ENCODE measurements around the gene UNKL. TPM values are rescaled to one million over a fixed set of nuclear protein-coding genes. Genes with fewer than 3 reads are reported as not detected.

Gene UNKL
- total and polyA plus RNA-seq, 2 donors (not counting 1 experiment from before 2014, with no cell fraction given): 53.9 to 178 TPM

DNA sequence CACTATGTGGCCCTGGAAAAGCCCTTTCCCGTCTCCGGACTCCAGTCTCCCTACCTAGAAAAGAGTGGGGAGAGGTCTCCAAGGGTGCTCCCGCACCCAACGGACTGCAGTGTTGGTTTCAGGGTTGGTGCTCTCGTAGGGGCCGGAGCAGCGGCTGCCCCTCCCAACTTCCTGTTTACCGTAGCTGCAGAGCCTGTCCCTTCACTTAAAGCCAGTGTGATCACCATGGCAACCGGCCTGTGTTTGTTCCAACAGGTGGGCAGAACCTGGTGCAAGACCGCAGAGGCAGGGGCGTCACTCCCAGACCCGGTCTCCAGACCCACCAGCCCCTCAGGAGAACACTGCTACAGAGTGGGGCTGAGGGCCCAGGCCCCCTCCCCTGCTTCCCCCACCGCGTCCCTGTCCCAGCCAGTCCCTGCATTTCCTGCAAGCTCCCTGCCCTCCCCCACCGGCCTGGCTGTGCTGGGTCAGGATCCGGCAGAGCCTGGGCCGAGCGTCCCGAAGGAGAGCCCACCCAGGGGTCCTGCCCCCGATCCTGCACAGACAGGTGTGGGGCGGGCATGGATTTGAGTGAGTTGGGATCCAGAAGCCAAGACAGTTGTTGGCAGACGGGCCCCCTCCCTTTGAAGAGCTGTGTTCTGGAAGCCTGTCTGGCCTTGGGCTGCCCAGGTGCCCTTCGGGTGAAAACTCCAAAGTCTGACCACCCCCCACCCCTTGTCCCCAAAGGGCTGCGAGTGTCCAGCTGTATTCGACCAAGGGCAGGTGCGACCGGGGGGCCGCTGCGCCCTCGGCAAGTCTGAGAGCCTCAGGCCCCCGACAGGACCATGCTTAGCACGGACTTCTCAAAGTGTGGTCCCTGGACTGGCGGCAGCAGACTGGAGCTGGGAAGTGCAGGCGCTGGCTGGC, 82.5 kb downstream of the UNKL start:
- peak; percentile 90 for DNase-seq
- ATAC-seq (ENCODE audit: low read depth): peak; percentile 65
- peaks cover 7% of the 10 kb centered on the region for H3K27me3 Mint-ChIP-seq
- Histone ChIP-seq H4K20me1 (ENCODE audit: control insufficient read depth, insufficient read depth, low read length, poor library complexity, severe bottlenecking) (peaks cover 18% of the 10 kb centered on the region), H3K4me3 (ENCODE audit: control extremely low read depth in 1 of 5, extremely low read depth in 1 of 5, insufficient read depth in 1 of 5, low read depth in 2 of 5, low read length in 4 of 5) (peak overlapping the region; percentile 34 to 63 (median 48)), H3K9ac (ENCODE audit: low read length) (peak overlapping the region; percentile 76), H3K4me1 (ENCODE audit: control insufficient read depth in 2 of 2, insufficient read depth in 2 of 2, low read length in 2 of 2) (peaks cover 48 to 66% of the 10 kb centered on the region in 2 donors), H3K4me2 (replicated peaks; ENCODE audit: low read depth, low read length, poor library complexity, severe bottlenecking) (peak overlapping the region; percentile 97), H3K36me3 (replicated peaks in 1 of 2; ENCODE audit: control extremely low read depth in 1 of 2, control insufficient read depth in 1 of 2, extremely low read depth in 1 of 2, insufficient read depth in 2 of 2, low read length in 1 of 2) (no peaks in the 10 kb centered on the region), H3K27ac (ENCODE audit: low read length in 2 of 2) (peak overlapping the region; percentile 90 to 91), H3K27me3 (replicated peaks in 1 of 4; ENCODE audit: control extremely low read depth in 1 of 4, control insufficient read depth in 3 of 4, insufficient read depth in 4 of 4, low read length in 3 of 4) (peaks cover 0 to 47% (median 20%) of the 10 kb centered on the region in 4 experiments), H2AFZ (ENCODE audit: insufficient read depth, low read depth, low read length, poor library complexity, severe bottlenecking) (no peak overlapping the region), H3K79me2 (ENCODE audit: control insufficient read depth, insufficient read depth, low read length) (peaks cover 3% of the 10 kb centered on the region), H3K9me3 (ENCODE audit: control extremely low read depth in 1 of 3, control insufficient read depth in 2 of 3, insufficient read depth in 1 of 3, low read length in 2 of 3) (peaks cover 0 to 25% (median 3%) of the 10 kb centered on the region in 3 donors)
- 6% methylated on average over 33 of the region's 34 CpGs for WGBS (ENCODE audit: insufficient coverage)
- H3K27ac Mint-ChIP-seq: peak overlapping the region; percentile 96
- TF ChIP-seq EZH2 (IDR thresholded peaks at IDR 0.05; ENCODE audit: borderline replicate concordance, insufficient read depth, low read depth, low read length, poor library complexity, severe bottlenecking) (no peak), CTCF (IDR thresholded peaks at IDR 0.05) (no peak)
- ChIA-PET POLR2A (interaction anchor here (0.5 to 2.6 kb wide), 12 partner anchors 9 to 919 kb away, joined by 3 to 14 read pairs (median 5); partner anchors contain the start of genes ECI1, UBE2I and UQCC4), CTCF (interaction anchor here (1.2 to 2.1 kb wide), 3 partner anchors 11 to 31 kb away, joined by 3 to 8 read pairs (median 3); no protein-coding TSS in a partner anchor)
- H3K4me1 Mint-ChIP-seq: peaks cover 23% of the 10 kb centered on the region
- H3K9me3 Mint-ChIP-seq (ENCODE audit: insufficient read depth): no peaks in the 10 kb centered on the region
- intact Hi-C loops (cut with micrococcal nuclease): loop anchor here (1.0 kb wide), 1 partner anchor 23 kb away; the partner anchor contains the start of gene UBE2I
- H3K4me3 Mint-ChIP-seq: peak overlapping the region; percentile 88

Measured in B cell (primary cell).